Chondrocyte (in vitro differentiated cells): Measurements from ENCODE around the gene P2RY6. TPM values are rescaled to one million over a fixed set of nuclear protein-coding genes. Genes with fewer than 3 reads are reported as not detected.
A peak's percentile ranks its signal among the peaks of the same experiment; 100 is the strongest.

ENCODE experiments used
- DNase-seq: peaks from one replicate; pipeline ENCODE4 v3.0.0; 2021; ENCODE audit warnings: mixed read lengths, low spot score
- H3K27ac Mint-ChIP-seq: one replicate; pipeline ENCODE4 v1.8.0; 2021; ENCODE audit warnings: mild to moderate bottlenecking, moderate library complexity, mixed read lengths; ENCODE audit not compliant: unreplicated experiment
- H3K27me3 Mint-ChIP-seq: 2 replicates; pipeline ENCODE4 v1.8.0; 2021; ENCODE audit warnings: low read depth, mixed read lengths
- H3K36me3 Mint-ChIP-seq: 2 replicates; pipeline ENCODE4 v1.8.0; 2021; ENCODE audit warnings: low read depth, mixed read lengths
- H3K4me1 Mint-ChIP-seq: 2 replicates; pipeline ENCODE4 v1.8.0; 2021; ENCODE audit warnings: low read depth, mild to moderate bottlenecking, mixed read lengths
- H3K4me3 Mint-ChIP-seq: one replicate; pipeline ENCODE4 v1.8.0; 2021; ENCODE audit warnings: mild to moderate bottlenecking, moderate library complexity, mixed read lengths; ENCODE audit not compliant: unreplicated experiment
- H3K9me3 Mint-ChIP-seq: 2 replicates; pipeline ENCODE4 v1.8.0; 2021; ENCODE audit warnings: low read depth, mixed read lengths
- CTCF ChIP-seq: fragments of 200-600 bp; sonication (generic); IDR thresholded peaks from 2 replicates; pipeline ENCODE4 v1.5.0; 2021; ENCODE audit warnings: antibody characterized with exemption, mild to moderate bottlenecking, moderate library complexity
- total RNA-seq: library from RNA; stranded (reverse); gene quantifications from 3 replicates; pipeline ENCODE4 v1.2.1, GENCODE V29; 2021

P2RY6 gene
- total RNA-seq, 1 donor from 2014 or later: 0.20 TPM

GRCh38 chr11:73243093-73243485 lies 29.0 kb upstream of the P2RY6 start:
- Mint-ChIP-seq H3K4me3 (no peak overlapping the region), H3K9me3 (no peaks in the 10 kb centered on the region), H3K36me3 (no peaks in the 10 kb centered on the region), H3K27ac (no peak overlapping the region), H3K27me3 (no peaks in the 10 kb centered on the region), H3K4me1 (peaks cover 22% of the 10 kb centered on the region)
- TF ChIP-seq CTCF: no peak
- no peak for DNase-seq

GRCh38 chr11:73244589-73245240 lies 27.4 kb upstream of the P2RY6 start:
- Mint-ChIP-seq H3K27ac (no peak overlapping the region), H3K4me3 (no peak overlapping the region)

GRCh38 chr11:73245461-73245860 lies 26.7 kb upstream of the P2RY6 start:
- Mint-ChIP-seq H3K9me3 (no peaks in the 10 kb centered on the region), H3K27me3 (no peaks in the 10 kb centered on the region), H3K36me3 (no peaks in the 10 kb centered on the region), H3K4me3 (no peak overlapping the region), H3K27ac (peak overlapping the region; percentile 8), H3K4me1 (peaks cover 18% of the 10 kb centered on the region)
- no peak for TF ChIP-seq CTCF
- DNase-seq: no peak

More at GRCh38 chr11:73244589-73245240, 27.4 kb upstream of the P2RY6 start:
- H3K36me3 Mint-ChIP-seq: no peaks in the 10 kb centered on the region
- peaks cover 22% of the 10 kb centered on the region for H3K4me1 Mint-ChIP-seq
- DNase-seq: no peak
- no peak for TF ChIP-seq CTCF
- no peaks in the 10 kb centered on the region for H3K9me3 Mint-ChIP-seq
- H3K27me3 Mint-ChIP-seq: no peaks in the 10 kb centered on the region

- no peak for TF ChIP-seq CTCF
- peaks cover 18% of the 10 kb centered on the region for H3K4me1 Mint-ChIP-seq
Observed at GRCh38 chr11:73246303-73246702, 25.8 kb upstream of the P2RY6 start.

GRCh38 chr11:73248526-73249185 lies 23.5 kb upstream of the P2RY6 start:
- H3K4me1 Mint-ChIP-seq: peaks cover 10% of the 10 kb centered on the region
- no peak for TF ChIP-seq CTCF
- H3K9me3 Mint-ChIP-seq: no peaks in the 10 kb centered on the region
- no peaks in the 10 kb centered on the region for H3K27me3 Mint-ChIP-seq
- no peak for DNase-seq
- H3K36me3 Mint-ChIP-seq: no peaks in the 10 kb centered on the region
- no peak overlapping the region for H3K27ac Mint-ChIP-seq
- H3K4me3 Mint-ChIP-seq: no peak overlapping the region

More at GRCh38 chr11:73246303-73246702, 25.8 kb upstream of the P2RY6 start:
- DNase-seq: no peak
- H3K9me3 Mint-ChIP-seq: no peaks in the 10 kb centered on the region
- H3K27ac Mint-ChIP-seq: peak overlapping the region; percentile 49
- H3K36me3 Mint-ChIP-seq: no peaks in the 10 kb centered on the region
- H3K4me3 Mint-ChIP-seq: no peak overlapping the region
- H3K27me3 Mint-ChIP-seq: no peaks in the 10 kb centered on the region
